ENCODE results near the gene CCL19. TPM values are rescaled to one million over a fixed set of nuclear protein-coding genes. Genes with fewer than 3 reads are reported as not detected.
A peak's percentile ranks its signal among the peaks of the same experiment; 100 is the strongest.
"Not testable (repeated sequence)": the region's sequence is repeated elsewhere in the genome, so short reads cannot be mapped to it uniquely, and the experiment has no call there.

Gene CCL19
- not detected for total RNA-seq
- not detected for polyA plus RNA-seq

DNA sequence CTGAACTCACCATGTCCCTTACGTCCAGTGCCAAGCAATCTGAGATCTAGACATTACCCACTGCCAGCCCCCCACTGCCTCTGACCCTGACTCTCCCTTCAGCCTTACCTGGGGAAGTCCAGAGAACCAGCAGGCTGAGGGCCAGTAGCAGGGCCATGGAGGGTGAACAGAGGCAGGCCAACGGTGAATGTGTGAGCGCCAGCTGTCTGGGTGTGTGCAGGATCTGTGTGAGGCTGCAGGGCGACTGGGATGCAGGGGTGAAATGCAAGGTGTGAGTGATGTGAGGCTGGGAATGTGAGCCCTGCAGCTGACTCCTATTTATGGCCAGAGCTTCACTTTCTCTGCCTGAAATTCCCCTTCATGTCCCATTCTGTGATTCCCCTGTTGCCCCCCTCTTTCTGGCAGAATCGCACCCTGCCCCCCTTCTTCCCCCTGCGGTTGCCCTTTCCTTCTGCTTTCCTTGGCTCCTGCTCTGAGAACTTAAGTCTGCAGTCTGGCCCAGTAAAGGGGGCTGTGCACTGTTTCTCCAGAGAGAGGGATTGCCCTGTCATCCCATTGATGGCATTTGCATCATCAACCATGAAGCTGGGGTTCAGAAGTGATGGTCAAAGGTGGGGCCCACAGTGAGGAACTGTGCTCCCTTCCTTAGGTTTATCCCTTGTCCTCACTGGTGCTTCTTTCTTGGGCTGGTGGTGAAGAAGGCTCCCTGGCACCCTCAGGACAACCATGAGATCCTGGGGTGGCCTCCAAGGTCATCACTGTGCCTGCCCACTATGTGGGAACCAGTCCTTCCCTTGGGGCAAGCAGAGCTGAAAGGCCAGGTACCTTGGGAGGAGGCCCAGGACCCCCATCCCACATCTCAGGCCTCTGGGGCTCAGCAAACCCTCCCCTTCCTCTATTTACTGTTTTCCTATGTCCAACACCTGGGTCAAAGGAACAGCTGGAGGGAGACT lies at the start of gene CCL19:
TSS of gene CCL19 (minus strand) at position 294 of the 953 bp plus-strand sequence. CDS start at position 157, 137 bp downstream.
- DNase-seq, result no peak
- H3K9me3 ChIP-seq (ENCODE audit: control insufficient read depth in 1 of 2, low read length in 2 of 2), result no peaks in the 10 kb centered on the region
- no peak within 1 kb of the TSS for H3K27ac ChIP-seq (ENCODE audit: low read depth, low read length)
- Mint-ChIP-seq H3K9me3 (no peaks in the 10 kb centered on the region), H3K27me3 (no peaks in the 10 kb centered on the region), H3K4me3 (no peak within 1 kb of the TSS), H3K27ac (peak within 1 kb of the TSS in 1 of 7 donors; percentile 73), H3K4me1 (no peaks in the 10 kb centered on the region), H3K36me3 (no peaks in the 10 kb centered on the region)
- intact Hi-C loops (cut with micrococcal nuclease), result no loop called here
- CTCF ChIA-PET (ENCODE audit: partially characterized antibody), result interaction anchor here (1.1 to 2.7 kb wide), 5 partner anchors 10 to 26 kb away, joined by 3 to 12 read pairs (median 5); no protein-coding TSS in a partner anchor
- no peaks in the 10 kb centered on the region for H3K36me3 ChIP-seq (ENCODE audit: insufficient read depth, low read length)
- H3K4me1 ChIP-seq (ENCODE audit: insufficient read depth, low read length), result no peaks in the 10 kb centered on the region
- no peaks in the 10 kb centered on the region for H3K27me3 ChIP-seq (ENCODE audit: insufficient read depth, low read length)
- H3K4me3 ChIP-seq (ENCODE audit: low read length in 2 of 2), result no peak within 1 kb of the TSS
- POLR2A ChIA-PET (ENCODE audit: partially characterized antibody), result no interaction called here

DNA sequence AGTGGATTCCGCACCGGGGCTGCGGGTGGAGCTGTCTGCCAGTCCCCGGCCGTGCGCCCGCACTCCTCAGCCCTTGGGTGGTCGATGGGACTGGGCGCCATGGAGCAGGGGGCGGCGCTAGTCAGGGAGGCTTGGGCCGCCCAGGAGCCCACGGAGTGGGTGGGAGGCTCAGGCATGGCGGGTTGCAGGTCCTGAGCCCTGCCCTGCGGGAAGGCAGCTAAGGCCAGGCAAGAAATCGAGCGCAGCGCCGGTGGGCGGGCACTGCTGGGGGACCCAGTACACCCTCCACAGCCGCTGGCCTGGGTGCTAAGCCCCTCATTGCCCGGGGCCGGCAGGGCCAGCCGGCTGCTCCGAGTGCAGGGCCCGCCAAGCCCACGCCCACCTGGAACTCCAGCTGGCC lies 49.1 kb upstream of the CCL19 start:
- H3K4me1 ChIP-seq (ENCODE audit: insufficient read depth, low read length); POLR2A ChIA-PET (ENCODE audit: partially characterized antibody); H3K27ac Mint-ChIP-seq; H3K36me3 Mint-ChIP-seq; H3K36me3 ChIP-seq (ENCODE audit: insufficient read depth, low read length); H3K9me3 Mint-ChIP-seq; H3K9me3 ChIP-seq (ENCODE audit: control insufficient read depth in 1 of 2, low read length in 2 of 2); DNase-seq; CTCF ChIA-PET (ENCODE audit: partially characterized antibody); H3K4me3 ChIP-seq (ENCODE audit: low read length in 2 of 2); H3K27ac ChIP-seq (ENCODE audit: low read depth, low read length); intact Hi-C loops (cut with micrococcal nuclease); H3K27me3 ChIP-seq (ENCODE audit: insufficient read depth, low read length); H3K4me1 Mint-ChIP-seq; H3K4me3 Mint-ChIP-seq: not testable (repeated sequence)
- peaks cover 17% of the 10 kb centered on the region in 2 donors for H3K27me3 Mint-ChIP-seq

DNA sequence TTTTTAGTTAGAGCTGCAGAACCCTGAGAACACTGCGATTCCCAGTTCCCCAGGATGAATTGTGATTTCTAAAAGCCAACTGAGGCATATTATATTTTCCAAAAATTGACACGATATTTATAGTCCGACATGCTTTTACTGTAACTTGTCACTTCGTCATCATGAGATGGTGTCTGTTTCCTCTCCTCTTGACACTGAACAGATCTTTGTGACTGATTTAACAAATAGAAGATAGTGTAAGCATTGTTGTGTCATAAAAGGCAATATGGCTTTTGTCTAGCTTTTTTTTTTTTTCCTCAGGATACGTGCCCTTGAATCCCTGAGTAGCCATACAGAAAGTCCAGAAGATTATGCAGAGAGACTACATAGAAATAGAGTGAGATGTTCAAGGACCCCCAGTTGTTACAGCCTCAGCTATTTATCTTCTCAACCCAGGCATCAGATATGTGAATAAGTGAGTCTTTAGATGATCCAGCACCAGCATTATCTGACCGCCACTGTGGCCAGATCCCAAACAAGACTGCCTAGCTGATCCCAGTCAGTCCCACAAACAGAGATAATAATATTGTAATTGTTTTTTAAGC lies 46.7 kb upstream of the CCL19 start:
- H3K4me3 Mint-ChIP-seq, result no peak overlapping the region
- peak overlapping the region in 1 of 7 donors; percentile 12 for H3K27ac Mint-ChIP-seq
- no peak overlapping the region for H3K27ac ChIP-seq (ENCODE audit: low read depth, low read length)
- POLR2A ChIA-PET (ENCODE audit: partially characterized antibody), result no interaction called here
- H3K4me1 Mint-ChIP-seq, result no peaks in the 10 kb centered on the region
- no peak for DNase-seq
- peaks cover 0 to 2% (median 0%) of the 10 kb centered on the region in 8 donors for H3K9me3 Mint-ChIP-seq
- intact Hi-C loops (cut with micrococcal nuclease), result no loop called here
- no peaks in the 10 kb centered on the region for H3K36me3 ChIP-seq (ENCODE audit: insufficient read depth, low read length)
- peaks cover 4% of the 10 kb centered on the region for H3K27me3 ChIP-seq (ENCODE audit: insufficient read depth, low read length)
- no peak overlapping the region for H3K4me3 ChIP-seq (ENCODE audit: low read length in 2 of 2)
- CTCF ChIA-PET (ENCODE audit: partially characterized antibody), result no interaction called here
- no peaks in the 10 kb centered on the region for H3K36me3 Mint-ChIP-seq
- H3K27me3 Mint-ChIP-seq, result peaks cover 15 to 17% of the 10 kb centered on the region in 2 donors
- no peaks in the 10 kb centered on the region for H3K9me3 ChIP-seq (ENCODE audit: control insufficient read depth in 1 of 2, low read length in 2 of 2)
- no peaks in the 10 kb centered on the region for H3K4me1 ChIP-seq (ENCODE audit: insufficient read depth, low read length)

DNA sequence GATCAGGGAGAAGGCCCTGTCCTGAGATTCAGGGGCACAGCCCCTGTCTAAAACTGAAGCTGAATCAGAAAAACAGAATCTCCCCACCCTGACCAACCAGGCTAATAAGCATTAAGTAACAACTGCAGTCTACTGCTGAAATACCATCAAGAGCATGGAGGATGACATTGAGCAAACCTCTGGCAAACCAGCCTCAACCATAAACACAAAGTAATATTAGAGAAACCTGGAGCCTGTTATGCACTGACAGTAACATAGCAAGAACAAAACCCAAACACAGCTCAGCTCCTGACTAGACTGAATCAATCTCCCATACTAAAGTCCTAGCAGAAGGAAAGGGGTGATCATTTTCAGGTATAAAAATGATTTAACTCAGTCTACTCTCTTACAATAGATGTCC lies 43.6 kb upstream of the CCL19 start:
- Mint-ChIP-seq H3K4me3 (no peak overlapping the region), H3K36me3 (no peaks in the 10 kb centered on the region), H3K27me3 (peaks cover 8 to 16% of the 10 kb centered on the region in 2 donors), H3K9me3 (no peaks in the 10 kb centered on the region), H3K4me1 (no peaks in the 10 kb centered on the region), H3K27ac (no peak overlapping the region)
- no peak for DNase-seq
- H3K36me3 ChIP-seq (ENCODE audit: insufficient read depth, low read length), result no peaks in the 10 kb centered on the region
- no peaks in the 10 kb centered on the region for H3K4me1 ChIP-seq (ENCODE audit: insufficient read depth, low read length)
- H3K9me3 ChIP-seq (ENCODE audit: control insufficient read depth in 1 of 2, low read length in 2 of 2), result no peaks in the 10 kb centered on the region
- H3K4me3 ChIP-seq (ENCODE audit: low read length in 2 of 2), result no peak overlapping the region
- intact Hi-C loops (cut with micrococcal nuclease), result no loop called here
- H3K27me3 ChIP-seq (ENCODE audit: insufficient read depth, low read length), result peaks cover 4% of the 10 kb centered on the region
- POLR2A ChIA-PET (ENCODE audit: partially characterized antibody), result no interaction called here
- H3K27ac ChIP-seq (ENCODE audit: low read depth, low read length), result no peak overlapping the region
- CTCF ChIA-PET (ENCODE audit: partially characterized antibody), result no interaction called here

DNA sequence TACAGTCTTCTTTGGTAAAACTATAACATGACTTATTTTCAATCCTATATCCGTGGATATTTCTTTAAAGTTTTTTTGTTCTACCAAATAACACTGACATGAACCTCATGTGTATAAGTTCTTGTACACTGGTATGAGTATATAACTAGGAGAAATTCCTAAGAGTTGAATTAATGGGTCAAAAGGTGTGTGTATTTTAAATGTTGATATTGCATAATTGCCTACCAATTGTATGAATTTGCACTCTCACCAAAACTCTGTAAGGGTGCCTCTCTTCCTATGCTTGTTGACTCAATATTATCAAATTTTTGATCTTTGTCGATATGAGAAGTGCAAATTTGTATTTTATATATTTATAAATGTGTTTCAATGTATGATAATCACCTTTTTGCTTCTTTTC lies 41.8 kb upstream of the CCL19 start:
- DNase-seq, result no peak
- Histone ChIP-seq H3K4me3 (ENCODE audit: low read length in 2 of 2) (no peak overlapping the region), H3K27ac (ENCODE audit: low read depth, low read length) (no peak overlapping the region), H3K9me3 (ENCODE audit: control insufficient read depth in 1 of 2, low read length in 2 of 2) (no peaks in the 10 kb centered on the region), H3K27me3 (ENCODE audit: insufficient read depth, low read length) (no peaks in the 10 kb centered on the region), H3K4me1 (ENCODE audit: insufficient read depth, low read length) (no peaks in the 10 kb centered on the region), H3K36me3 (ENCODE audit: insufficient read depth, low read length) (no peaks in the 10 kb centered on the region)
- POLR2A ChIA-PET (ENCODE audit: partially characterized antibody), result no interaction called here
- H3K27ac Mint-ChIP-seq, result no peak overlapping the region
- intact Hi-C loops (cut with micrococcal nuclease), result no loop called here
- no peaks in the 10 kb centered on the region for H3K4me1 Mint-ChIP-seq
- no peaks in the 10 kb centered on the region for H3K36me3 Mint-ChIP-seq
- no peaks in the 10 kb centered on the region for H3K9me3 Mint-ChIP-seq
- H3K4me3 Mint-ChIP-seq, result no peak overlapping the region
- peaks cover 2 to 7% of the 10 kb centered on the region in 2 donors for H3K27me3 Mint-ChIP-seq
- CTCF ChIA-PET (ENCODE audit: partially characterized antibody), result no interaction called here

DNA sequence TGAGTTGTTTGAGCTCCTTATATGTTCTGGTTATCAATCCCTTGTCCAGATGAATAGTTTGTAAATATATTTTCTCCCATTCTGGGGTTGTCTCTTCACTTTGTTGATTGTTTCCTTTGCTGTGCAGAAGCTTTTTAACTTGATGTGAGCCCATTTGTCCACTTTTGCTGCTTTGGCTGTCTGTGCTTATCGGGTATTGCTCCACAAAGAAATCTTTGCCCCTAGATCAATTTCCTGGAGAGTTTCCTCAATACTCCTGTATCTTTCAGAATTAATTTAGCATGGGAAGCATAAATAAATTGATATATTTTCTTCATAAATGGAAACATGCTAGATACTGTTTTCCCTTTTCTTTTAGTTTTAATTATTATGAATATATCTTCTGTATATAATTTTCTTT lies 41.4 kb upstream of the CCL19 start:
- Mint-ChIP-seq H3K27me3 (peaks cover 0 to 4% of the 10 kb centered on the region in 2 donors), H3K36me3 (no peaks in the 10 kb centered on the region), H3K27ac (no peak overlapping the region), H3K4me3 (no peak overlapping the region), H3K9me3 (no peaks in the 10 kb centered on the region), H3K4me1 (no peaks in the 10 kb centered on the region)
- Histone ChIP-seq H3K9me3 (ENCODE audit: control insufficient read depth in 1 of 2, low read length in 2 of 2) (no peaks in the 10 kb centered on the region), H3K27ac (ENCODE audit: low read depth, low read length) (no peak overlapping the region), H3K36me3 (ENCODE audit: insufficient read depth, low read length) (no peaks in the 10 kb centered on the region), H3K4me1 (ENCODE audit: insufficient read depth, low read length) (no peaks in the 10 kb centered on the region), H3K27me3 (ENCODE audit: insufficient read depth, low read length) (no peaks in the 10 kb centered on the region), H3K4me3 (ENCODE audit: low read length in 2 of 2) (no peak overlapping the region)
- ChIA-PET POLR2A (ENCODE audit: partially characterized antibody) (no interaction called here), CTCF (ENCODE audit: partially characterized antibody) (no interaction called here)
- intact Hi-C loops (cut with micrococcal nuclease), result no loop called here
- DNase-seq, result no peak

DNA sequence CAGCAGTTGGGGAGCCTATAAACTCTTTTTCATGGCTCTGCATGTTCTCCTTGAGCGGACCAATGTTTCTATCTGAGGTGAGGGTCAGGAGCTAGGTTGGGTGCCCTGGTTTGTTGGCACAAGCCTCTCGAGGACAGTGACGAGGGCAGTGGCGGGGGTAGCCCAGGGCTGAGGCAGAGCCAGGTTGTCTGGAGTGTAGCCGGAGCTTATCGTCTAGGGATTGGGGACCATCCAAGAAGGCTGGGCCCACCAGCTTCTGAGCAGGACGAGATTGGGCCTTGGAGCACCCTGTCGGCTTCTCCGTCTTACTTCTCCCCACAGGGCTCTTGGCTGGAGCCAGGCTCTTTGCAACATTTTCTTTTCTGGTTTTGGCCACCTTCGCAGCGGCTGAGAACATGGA lies 32.1 kb upstream of the CCL19 start:
- no peak overlapping the region for H3K27ac ChIP-seq (ENCODE audit: low read depth, low read length)
- intact Hi-C loops (cut with micrococcal nuclease), result no loop called here
- H3K27me3 ChIP-seq (ENCODE audit: insufficient read depth, low read length), result no peaks in the 10 kb centered on the region
- Mint-ChIP-seq H3K27ac (no peak overlapping the region), H3K9me3 (no peaks in the 10 kb centered on the region), H3K27me3 (no peaks in the 10 kb centered on the region), H3K36me3 (no peaks in the 10 kb centered on the region), H3K4me1 (peaks cover 0 to 3% (median 0%) of the 10 kb centered on the region in 4 donors), H3K4me3 (no peak overlapping the region)
- no peak for DNase-seq
- H3K9me3 ChIP-seq (ENCODE audit: control insufficient read depth in 1 of 2, low read length in 2 of 2), result no peaks in the 10 kb centered on the region
- no peaks in the 10 kb centered on the region for H3K36me3 ChIP-seq (ENCODE audit: insufficient read depth, low read length)
- CTCF ChIA-PET (ENCODE audit: partially characterized antibody), result interaction anchor here (1.0 kb wide), 1 partner anchor 21 kb away, joined by 5 read pairs; no protein-coding TSS in a partner anchor
- H3K4me1 ChIP-seq (ENCODE audit: insufficient read depth, low read length), result no peaks in the 10 kb centered on the region
- POLR2A ChIA-PET (ENCODE audit: partially characterized antibody), result no interaction called here
- H3K4me3 ChIP-seq (ENCODE audit: low read length in 2 of 2), result no peak overlapping the region

Data from CD4-positive, alpha-beta memory T cell (primary cell).